ENCODE data around the gene SMIM35.

GRCh38 chr11:118002010-118002540, 84.7 kb downstream of the SMIM35 start:
- TF ChIP-seq CTCF (conservative IDR thresholded peaks at IDR 0.05), result no peak
- TF ChIP-seq EZH2 (IDR thresholded peaks at IDR 0.05; ENCODE audit: low read depth), result no peak

All from PC-9 (cell line).